Measurements from ENCODE around the gene DIS3L2. TPM values are rescaled to one million over a fixed set of nuclear protein-coding genes. Genes with fewer than 3 reads are reported as not detected.
A peak's percentile ranks its signal among the peaks of the same experiment; 100 is the strongest.

The DIS3L2 gene
- total RNA-seq, 1 donor from 2014 or later: 24.0 TPM

DNA sequence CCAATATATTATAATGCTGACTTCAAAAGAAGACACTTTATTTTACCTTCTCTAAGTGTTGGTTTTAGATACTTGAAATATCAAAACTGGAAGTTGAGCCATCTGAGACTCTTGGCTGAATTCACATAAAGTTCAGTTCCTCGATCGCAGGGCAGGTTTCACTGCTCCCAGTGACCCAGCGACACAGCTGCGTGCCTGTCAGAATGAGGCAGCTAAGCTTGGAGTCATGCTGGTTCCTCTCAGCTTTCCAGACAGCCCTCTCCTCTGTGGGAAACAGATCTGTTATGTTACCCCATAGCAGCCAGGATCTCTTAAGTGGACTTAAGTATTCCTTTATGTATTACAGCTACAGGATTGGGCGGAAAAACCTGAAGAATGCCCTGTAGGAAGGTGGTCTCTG, 274.2 kb downstream of the DIS3L2 start:
- Histone ChIP-seq H4K20me1 (ENCODE audit: insufficient read depth, low read length) (peaks cover 27% of the 10 kb centered on the region), H3K27me3 (ENCODE audit: insufficient read depth, low read length) (no peaks in the 10 kb centered on the region), H3K9me3 (ENCODE audit: insufficient read depth, low read depth, low read length) (no peaks in the 10 kb centered on the region), H3K4me1 (ENCODE audit: insufficient read depth, low read length) (no peaks in the 10 kb centered on the region), H3K4me3 (ENCODE audit: insufficient read depth, low read depth, low read length) (no peak overlapping the region), H3K27ac (ENCODE audit: low read depth, low read length) (no peak overlapping the region), H3K9ac (ENCODE audit: low read length) (no peak overlapping the region), H3K4me2 (ENCODE audit: low read length) (no peak overlapping the region), H3K79me2 (ENCODE audit: insufficient read depth, low read length) (no peaks in the 10 kb centered on the region), H2AFZ (ENCODE audit: low read depth, low read length) (no peak overlapping the region), H3K36me3 (ENCODE audit: insufficient read depth, low read length) (no peaks in the 10 kb centered on the region)
- H3K36me3 Mint-ChIP-seq (ENCODE audit: low read depth, unreplicated experiment): peaks cover 23% of the 10 kb centered on the region
- H3K4me1 Mint-ChIP-seq (ENCODE audit: low read depth, unreplicated experiment): peaks cover 11% of the 10 kb centered on the region
- no peak overlapping the region for H3K4me3 Mint-ChIP-seq (ENCODE audit: unreplicated experiment)
- FAIRE-seq (no peak), DNase-seq (ENCODE audit: low read depth) (no peak)
- no peaks in the 10 kb centered on the region for H3K9me3 Mint-ChIP-seq (ENCODE audit: unreplicated experiment)
- TF ChIP-seq, protein P1, sequence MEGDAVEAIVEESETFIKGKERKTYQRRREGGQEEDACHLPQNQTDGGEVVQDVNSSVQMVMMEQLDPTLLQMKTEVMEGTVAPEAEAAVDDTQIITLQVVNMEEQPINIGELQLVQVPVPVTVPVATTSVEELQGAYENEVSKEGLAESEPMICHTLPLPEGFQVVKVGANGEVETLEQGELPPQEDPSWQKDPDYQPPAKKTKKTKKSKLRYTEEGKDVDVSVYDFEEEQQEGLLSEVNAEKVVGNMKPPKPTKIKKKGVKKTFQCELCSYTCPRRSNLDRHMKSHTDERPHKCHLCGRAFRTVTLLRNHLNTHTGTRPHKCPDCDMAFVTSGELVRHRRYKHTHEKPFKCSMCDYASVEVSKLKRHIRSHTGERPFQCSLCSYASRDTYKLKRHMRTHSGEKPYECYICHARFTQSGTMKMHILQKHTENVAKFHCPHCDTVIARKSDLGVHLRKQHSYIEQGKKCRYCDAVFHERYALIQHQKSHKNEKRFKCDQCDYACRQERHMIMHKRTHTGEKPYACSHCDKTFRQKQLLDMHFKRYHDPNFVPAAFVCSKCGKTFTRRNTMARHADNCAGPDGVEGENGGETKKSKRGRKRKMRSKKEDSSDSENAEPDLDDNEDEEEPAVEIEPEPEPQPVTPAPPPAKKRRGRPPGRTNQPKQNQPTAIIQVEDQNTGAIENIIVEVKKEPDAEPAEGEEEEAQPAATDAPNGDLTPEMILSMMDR (IDR thresholded peaks at IDR 0.05; ENCODE audit: insufficient read depth, low read depth, low read length): no peak
- no peak for TF ChIP-seq EZH2 (IDR thresholded peaks at IDR 0.05; ENCODE audit: insufficient read depth, low read length)
- H3K27ac Mint-ChIP-seq (ENCODE audit: unreplicated experiment): no peak overlapping the region
- peaks cover 2% of the 10 kb centered on the region for H3K27me3 Mint-ChIP-seq (ENCODE audit: low read depth, unreplicated experiment)

DNA sequence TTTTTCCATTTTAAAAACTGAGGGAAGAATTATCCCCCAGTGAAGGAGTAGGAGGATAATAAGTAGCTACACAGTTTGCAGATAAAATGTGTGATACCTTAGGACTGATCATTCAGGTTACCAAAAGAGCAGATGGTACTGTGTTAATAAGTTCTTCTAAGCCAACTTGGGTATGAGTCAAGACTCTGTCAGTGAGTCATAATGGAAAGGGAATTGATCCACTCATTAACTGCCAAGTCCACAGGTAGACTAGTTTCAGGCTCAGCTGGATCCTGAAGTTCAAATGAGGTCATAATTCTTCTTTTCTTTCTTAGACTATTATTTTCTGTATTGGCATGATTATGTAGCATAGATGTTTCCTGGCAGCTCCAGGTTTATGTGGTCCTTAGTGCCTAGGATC, 274.7 kb downstream of the DIS3L2 start:
- no peak overlapping the region for H3K9ac ChIP-seq (ENCODE audit: low read length)
- no peaks in the 10 kb centered on the region for H3K79me2 ChIP-seq (ENCODE audit: insufficient read depth, low read length)
- no peak overlapping the region for H3K27ac ChIP-seq (ENCODE audit: low read depth, low read length)
- H3K9me3 Mint-ChIP-seq (ENCODE audit: unreplicated experiment): no peaks in the 10 kb centered on the region
- H2AFZ ChIP-seq (ENCODE audit: low read depth, low read length): no peak overlapping the region
- peaks cover 8% of the 10 kb centered on the region for H3K4me1 Mint-ChIP-seq (ENCODE audit: low read depth, unreplicated experiment)
- H3K4me3 Mint-ChIP-seq (ENCODE audit: unreplicated experiment): no peak overlapping the region
- no peaks in the 10 kb centered on the region for H3K9me3 ChIP-seq (ENCODE audit: insufficient read depth, low read depth, low read length)
- no peaks in the 10 kb centered on the region for H3K27me3 ChIP-seq (ENCODE audit: insufficient read depth, low read length)
- TF ChIP-seq EZH2 (IDR thresholded peaks at IDR 0.05; ENCODE audit: insufficient read depth, low read length): no peak
- TF ChIP-seq, protein P1 (IDR thresholded peaks at IDR 0.05; ENCODE audit: insufficient read depth, low read depth, low read length): no peak
- peaks cover 27% of the 10 kb centered on the region for H4K20me1 ChIP-seq (ENCODE audit: insufficient read depth, low read length)
- no peak overlapping the region for H3K4me2 ChIP-seq (ENCODE audit: low read length)
- H3K27me3 Mint-ChIP-seq (ENCODE audit: low read depth, unreplicated experiment): peaks cover 2% of the 10 kb centered on the region
- DNase-seq (ENCODE audit: low read depth) (no peak), FAIRE-seq (peak; percentile 9)
- H3K36me3 Mint-ChIP-seq (ENCODE audit: low read depth, unreplicated experiment): peaks cover 24% of the 10 kb centered on the region
- no peak overlapping the region for H3K4me3 ChIP-seq (ENCODE audit: insufficient read depth, low read depth, low read length)
- no peaks in the 10 kb centered on the region for H3K36me3 ChIP-seq (ENCODE audit: insufficient read depth, low read length)
- H3K27ac Mint-ChIP-seq (ENCODE audit: unreplicated experiment): no peak overlapping the region
- H3K4me1 ChIP-seq (ENCODE audit: insufficient read depth, low read length): no peaks in the 10 kb centered on the region

DNA sequence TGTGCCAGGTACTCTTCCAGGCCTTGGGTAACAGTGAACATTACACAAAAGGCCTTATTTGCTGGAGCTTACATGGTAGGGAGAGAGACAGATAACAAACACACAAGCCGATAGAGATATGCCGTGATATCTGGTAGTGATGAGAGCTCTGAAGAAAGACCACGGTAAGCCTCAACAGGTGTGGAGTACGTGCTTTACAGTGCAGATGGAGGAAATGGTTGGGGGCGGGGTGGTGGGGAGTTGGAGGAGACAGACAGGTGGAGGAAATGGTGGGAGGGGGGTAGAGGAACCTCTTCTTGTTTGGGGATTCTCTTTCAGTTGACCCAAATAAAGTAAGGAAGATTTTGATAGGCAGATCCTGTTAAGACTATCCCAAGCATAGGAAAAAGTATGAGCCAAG, 276.0 kb downstream of the DIS3L2 start:
- Histone ChIP-seq H3K9me3 (ENCODE audit: insufficient read depth, low read depth, low read length) (no peaks in the 10 kb centered on the region), H3K79me2 (ENCODE audit: insufficient read depth, low read length) (no peaks in the 10 kb centered on the region), H4K20me1 (ENCODE audit: insufficient read depth, low read length) (peaks cover 27% of the 10 kb centered on the region), H3K36me3 (ENCODE audit: insufficient read depth, low read length) (no peaks in the 10 kb centered on the region), H3K27me3 (ENCODE audit: insufficient read depth, low read length) (no peaks in the 10 kb centered on the region), H3K27ac (ENCODE audit: low read depth, low read length) (no peak overlapping the region), H3K4me3 (ENCODE audit: insufficient read depth, low read depth, low read length) (no peak overlapping the region), H3K4me2 (ENCODE audit: low read length) (no peak overlapping the region), H3K9ac (ENCODE audit: low read length) (no peak overlapping the region), H2AFZ (ENCODE audit: low read depth, low read length) (no peak overlapping the region), H3K4me1 (ENCODE audit: insufficient read depth, low read length) (no peaks in the 10 kb centered on the region)
- Mint-ChIP-seq H3K4me3 (ENCODE audit: unreplicated experiment) (no peak overlapping the region), H3K27ac (ENCODE audit: unreplicated experiment) (no peak overlapping the region), H3K36me3 (ENCODE audit: low read depth, unreplicated experiment) (peaks cover 26% of the 10 kb centered on the region), H3K4me1 (ENCODE audit: low read depth, unreplicated experiment) (peaks cover 8% of the 10 kb centered on the region), H3K9me3 (ENCODE audit: unreplicated experiment) (no peaks in the 10 kb centered on the region), H3K27me3 (ENCODE audit: low read depth, unreplicated experiment) (peaks cover 2% of the 10 kb centered on the region)
- no peak for TF ChIP-seq EZH2 (IDR thresholded peaks at IDR 0.05; ENCODE audit: insufficient read depth, low read length)
- TF ChIP-seq, protein P1 (IDR thresholded peaks at IDR 0.05; ENCODE audit: insufficient read depth, low read depth, low read length): no peak
- DNase-seq (ENCODE audit: low read depth): no peak
- FAIRE-seq: no peak
